Astrocyte (in vitro differentiated cells and primary cell): ENCODE results near the gene ZNF845. TPM values are rescaled to one million over a fixed set of nuclear protein-coding genes. Genes with fewer than 3 reads are reported as not detected.
"Not testable (repeated sequence)": the region's sequence is repeated elsewhere in the genome, so short reads cannot be mapped to it uniquely, and the experiment has no call there.

Experiments used
- DNase-seq: peaks from one replicate; pipeline ENCODE4 v3.0.0-alpha.2; 2010; ENCODE audit warnings: low read depth
- FAIRE-seq: peaks from 2 replicates; lab custom pipeline; 2011; peaks lifted over from hg19 to GRCh38; lab: Jason Lieb, UNC
- H2AFZ ChIP-seq: 2 replicates; pipeline ENCODE4 v1.6.0; 2012; ENCODE audit warnings: low read depth, low read length, inconsistent platforms
- H3K27ac ChIP-seq: 2 replicates; pipeline ENCODE4 v1.5.1; 2011; ENCODE audit warnings: low read depth, low read length, inconsistent platforms
- H3K27me3 ChIP-seq: 2 replicates; pipeline ENCODE4 v1.6.0; 2011; ENCODE audit warnings: low read length, inconsistent platforms; ENCODE audit not compliant: insufficient read depth
- H3K36me3 ChIP-seq: 2 replicates; pipeline ENCODE4 v1.5.1; 2011; ENCODE audit warnings: low read length, inconsistent platforms; ENCODE audit not compliant: insufficient read depth
- H3K4me1 ChIP-seq: 2 replicates; pipeline ENCODE4 v1.5.1; 2011; ENCODE audit warnings: low read length, inconsistent platforms; ENCODE audit not compliant: insufficient read depth
- H3K4me2 ChIP-seq: 2 replicates; pipeline ENCODE4 v1.6.0; 2012; ENCODE audit warnings: low read length, inconsistent platforms
- H3K4me3 ChIP-seq: 2 replicates; pipeline ENCODE4 v1.5.1; 2011; ENCODE audit warnings: low read depth, mild to moderate bottlenecking, low read length, inconsistent platforms; ENCODE audit not compliant: insufficient read depth
- H3K79me2 ChIP-seq: 2 replicates; pipeline ENCODE4 v1.6.0; 2012; ENCODE audit warnings: mild to moderate bottlenecking, low read length, inconsistent platforms; ENCODE audit not compliant: insufficient read depth
- H3K9ac ChIP-seq: 2 replicates; pipeline ENCODE4 v1.6.0; 2012; ENCODE audit warnings: mild to moderate bottlenecking, low read length, inconsistent platforms
- H3K9me3 ChIP-seq: 2 replicates; pipeline ENCODE4 v1.5.1; 2012; ENCODE audit warnings: low read depth, mild to moderate bottlenecking, low read length, inconsistent platforms; ENCODE audit not compliant: insufficient read depth
- H4K20me1 ChIP-seq: 2 replicates; pipeline ENCODE4 v1.6.0; 2012; ENCODE audit warnings: low read length, inconsistent platforms; ENCODE audit not compliant: insufficient read depth
- H3K27ac Mint-ChIP-seq: one replicate; pipeline ENCODE4 v1.8.0; 2021; ENCODE audit warnings: mild to moderate bottlenecking, mixed read lengths; ENCODE audit not compliant: unreplicated experiment
- H3K27me3 Mint-ChIP-seq: one replicate; pipeline ENCODE4 v1.8.0; 2021; ENCODE audit warnings: low read depth, mixed read lengths; ENCODE audit not compliant: unreplicated experiment
- H3K36me3 Mint-ChIP-seq: one replicate; pipeline ENCODE4 v1.8.0; 2021; ENCODE audit warnings: low read depth, mixed read lengths; ENCODE audit not compliant: unreplicated experiment
- H3K4me1 Mint-ChIP-seq: one replicate; pipeline ENCODE4 v1.8.0; 2021; ENCODE audit warnings: low read depth, mixed read lengths; ENCODE audit not compliant: unreplicated experiment
- H3K4me3 Mint-ChIP-seq: one replicate; pipeline ENCODE4 v1.8.0; 2021; ENCODE audit warnings: mild to moderate bottlenecking, moderate library complexity, mixed read lengths; ENCODE audit not compliant: unreplicated experiment
- H3K9me3 Mint-ChIP-seq: one replicate; pipeline ENCODE4 v1.8.0; 2021; ENCODE audit warnings: mild to moderate bottlenecking, mixed read lengths; ENCODE audit not compliant: unreplicated experiment
- CTCF ChIP-seq: IDR thresholded peaks from 2 replicates; pipeline ENCODE4 v1.5.1; 2011; ENCODE audit warnings: low read depth, mild to moderate bottlenecking, inconsistent platforms, low read length, moderate library complexity; ENCODE audit not compliant: insufficient read depth
- EZH2 ChIP-seq: IDR thresholded peaks from 2 replicates; pipeline ENCODE4 v1.6.1; 2012; ENCODE audit warnings: mild to moderate bottlenecking, low read length, inconsistent platforms; ENCODE audit not compliant: insufficient read depth
- total RNA-seq: library from RNA; stranded (reverse); gene quantifications from 2 replicates; pipeline ENCODE4 v1.2.1, GENCODE V29; 2021

ZNF845 gene
- total RNA-seq, 1 donor from 2014 or later: 6.3 TPM

GRCh38 chr19:53394974-53395839, 61.7 kb downstream of the ZNF845 start, which contains the start of gene ZNF765:
ZNF765 (plus strand) TSS chr19:53395149; CDS start chr19:53398016, 2,867 bp downstream.
- Mint-ChIP-seq H3K4me1 (peaks cover 6% of the 10 kb centered on the region), H3K4me3 (peak within 1 kb of the TSS; percentile 98), H3K27ac (peak within 1 kb of the TSS; percentile 77), H3K27me3 (no peaks in the 10 kb centered on the region), H3K36me3 (peaks cover 12% of the 10 kb centered on the region), H3K9me3 (peaks cover 7% of the 10 kb centered on the region)
- Histone ChIP-seq H2AFZ (peak within 1 kb of the TSS; percentile 99), H3K4me1 (peaks cover 5% of the 10 kb centered on the region), H3K27ac (peak within 1 kb of the TSS; percentile 60), H3K9me3 (no peaks in the 10 kb centered on the region), H3K4me3 (peak within 1 kb of the TSS; percentile 89), H3K27me3 (no peaks in the 10 kb centered on the region), H3K36me3 (peaks cover 1% of the 10 kb centered on the region), H4K20me1 (peaks cover 3% of the 10 kb centered on the region), H3K79me2 (peaks cover 8% of the 10 kb centered on the region), H3K9ac (peak within 1 kb of the TSS; percentile 86), H3K4me2 (peak within 1 kb of the TSS; percentile 97)
- DNase-seq (peak; percentile 78), FAIRE-seq (no peak)
- TF ChIP-seq CTCF: no peak
- TF ChIP-seq EZH2: no peak

- H3K9me3 ChIP-seq, H3K27me3 ChIP-seq, H3K27me3 Mint-ChIP-seq, H3K36me3 ChIP-seq, H3K79me2 ChIP-seq, H3K4me1 ChIP-seq, H4K20me1 ChIP-seq, FAIRE-seq, H3K4me1 Mint-ChIP-seq, DNase-seq: not testable (repeated sequence)
- peak overlapping the region; percentile 89 for H3K4me3 ChIP-seq
- H3K9me3 Mint-ChIP-seq: peaks cover 10% of the 10 kb centered on the region
- peak overlapping the region; percentile 60 for H3K27ac ChIP-seq
- peak overlapping the region; percentile 92 for H2AFZ ChIP-seq
- peak overlapping the region; percentile 97 for H3K4me2 ChIP-seq
- peaks cover 17% of the 10 kb centered on the region for H3K36me3 Mint-ChIP-seq
- H3K27ac Mint-ChIP-seq: peak overlapping the region; percentile 70
- peak overlapping the region; percentile 98 for H3K4me3 Mint-ChIP-seq
- H3K9ac ChIP-seq: peak overlapping the region; percentile 86
These were observed 62.4 kb downstream of the ZNF845 start for GRCh38 chr19:53395840-53396524.

- peaks cover 8% of the 10 kb centered on the region for H3K79me2 ChIP-seq
- peak overlapping the region; percentile 34 for H3K27ac Mint-ChIP-seq
These were observed 62.9 kb downstream of the ZNF845 start for GRCh38 chr19:53396525-53396868.

GRCh38 chr19:53397918-53398317, 64.4 kb downstream of the ZNF845 start:
- not testable (repeated sequence) for H3K4me1 Mint-ChIP-seq, FAIRE-seq, H3K4me3 ChIP-seq, H3K27ac Mint-ChIP-seq, H3K27me3 Mint-ChIP-seq, H3K27me3 ChIP-seq, H3K4me2 ChIP-seq, H3K9me3 ChIP-seq, H3K36me3 ChIP-seq, DNase-seq, H4K20me1 ChIP-seq, H3K4me1 ChIP-seq, H2AFZ ChIP-seq, H3K79me2 ChIP-seq, H3K4me3 Mint-ChIP-seq, H3K27ac ChIP-seq, H3K9ac ChIP-seq
- Mint-ChIP-seq H3K36me3 (peaks cover 32% of the 10 kb centered on the region), H3K9me3 (peaks cover 18% of the 10 kb centered on the region)

More at GRCh38 chr19:53396525-53396868, 62.9 kb downstream of the ZNF845 start:
- H3K27ac ChIP-seq: no peak overlapping the region
- peaks cover 11% of the 10 kb centered on the region for H3K9me3 Mint-ChIP-seq
- H3K4me3 Mint-ChIP-seq: peak overlapping the region; percentile 98
- peaks cover 20% of the 10 kb centered on the region for H3K36me3 Mint-ChIP-seq
- no peak overlapping the region for H2AFZ ChIP-seq
- FAIRE-seq (no peak), DNase-seq (no peak)
- H3K4me2 ChIP-seq: peak overlapping the region; percentile 97
- H3K9ac ChIP-seq: peak overlapping the region; percentile 86
- H3K27me3 Mint-ChIP-seq: no peaks in the 10 kb centered on the region
- H3K27me3 ChIP-seq: no peaks in the 10 kb centered on the region
- no peak overlapping the region for H3K4me3 ChIP-seq
- H3K9me3 ChIP-seq: no peaks in the 10 kb centered on the region
- peaks cover 4% of the 10 kb centered on the region for H3K36me3 ChIP-seq
- peaks cover 3% of the 10 kb centered on the region for H4K20me1 ChIP-seq
- H3K4me1 ChIP-seq: peaks cover 5% of the 10 kb centered on the region
- peaks cover 6% of the 10 kb centered on the region for H3K4me1 Mint-ChIP-seq
- TF ChIP-seq EZH2 (no peak), CTCF (no peak)
